HCT116 (cell line): ENCODE results near the gene BBS10. TPM values are rescaled to one million over a fixed set of nuclear protein-coding genes. Genes with fewer than 3 reads are reported as not detected.
"Not testable (repeated sequence)": the region's sequence is repeated elsewhere in the genome, so short reads cannot be mapped to it uniquely, and the experiment has no call there.

Source experiments
- ATAC-seq: fragments of 200-7000 bp; cut with Tn5 transposase; 2 replicates; pipeline ENCODE4 v1.9.1; 2020; ENCODE audit warnings: mild to moderate bottlenecking, moderate library complexity
- BruUV-seq: library from RNA; stranded (reverse); fragments of 400-500 nt; replicated peaks from 2 replicates; lab custom pipeline; 2021; lab: Mats Ljungman, UMichigan
- CTCF ChIA-PET: fragments of 300-600 bp; sonication (Branson Sonifier 250); formaldehyde crosslinking; loops from one replicate; lab custom pipeline; 2021; ENCODE audit warnings: antibody characterized with exemption; lab: Charles Lee
- POLR2A ChIA-PET: fragments of 300-600, 350-600 bp; sonication (Branson Sonifier 250); formaldehyde crosslinking; loops from one replicate; lab custom pipeline; 2021; ENCODE audit warnings: antibody characterized with exemption; lab: Charles Lee
- RAD21 ChIA-PET, 2 experiments: fragments of 300-600 bp; sonication (Branson Sonifier 250); formaldehyde crosslinking; loops; one replicate each; lab custom pipeline; 2023; ENCODE audit warnings: low total read pairs in 2 of 2; ENCODE audit not compliant: uncharacterized antibody in 2 of 2, unreplicated experiment in 2 of 2, low non-redundant PET in 1 of 2; lab: Charles Lee
- DNase-seq: peaks from one replicate; pipeline ENCODE4 v3.0.0-alpha.2; 2010; ENCODE audit warnings: low read depth, low spot score
- H2AFZ ChIP-seq: fragments of 200-600 bp; shearing (Covaris generic), sonication (generic); 2 replicates; pipeline ENCODE4 v1.6.1; 2017; ENCODE audit warnings: low read depth, mixed run types, mixed read lengths, antibody characterized with exemption, low read length; ENCODE audit not compliant: poor library complexity, severe bottlenecking
- H3K27ac ChIP-seq: 2 replicates; pipeline ENCODE4 v1.5.1; 2012; ENCODE audit warnings: low read depth, low read length
- H3K27me3 ChIP-seq: fragments of 200-600 bp; sonication (generic); 2 replicates; pipeline ENCODE4 v1.6.1; 2016; ENCODE audit warnings: mixed run types, low read length, mixed read lengths; ENCODE audit not compliant: insufficient read depth
- H3K36me3 ChIP-seq, 2 experiments: fragments of 200-500 bp in 1 of 2; fragments of 200-600 bp in 1 of 2; sonication (Bioruptor generic) in 1 of 2; sonication (generic) in 1 of 2; 2 replicates each; pipeline versions ENCODE4 v1.5.1 to v1.6.1; 2014 to 2016; ENCODE audit warnings: low read length in 2 of 2, inconsistent platforms in 1 of 2, mixed read lengths in 1 of 2, mixed run types in 1 of 2; ENCODE audit not compliant: insufficient read depth in 2 of 2, control insufficient read depth in 1 of 2
- H3K4me1 ChIP-seq, 2 experiments: fragments of 200-600 bp in 1 of 2; sonication (generic) in 1 of 2; 2 replicates each; pipeline versions ENCODE4 v1.5.1 to v1.6.1; 2012 to 2017; ENCODE audit warnings: low read length in 2 of 2, inconsistent platforms in 1 of 2, mild to moderate bottlenecking in 1 of 2, mixed read lengths in 1 of 2, mixed run types in 1 of 2, moderate library complexity in 1 of 2; ENCODE audit not compliant: insufficient read depth in 2 of 2, control insufficient read depth in 1 of 2
- H3K4me2 ChIP-seq: fragments of 200-600 bp; sonication (generic); 2 replicates; pipeline ENCODE4 v1.6.1; 2017; ENCODE audit warnings: mixed run types, low read length, mixed read lengths
- H3K4me3 ChIP-seq, 2 experiments: fragments of 200-600 bp in 1 of 2; sonication (generic) in 1 of 2; replicated peaks in 1 of 2; 2 replicates each; pipeline ENCODE4 v1.5.1; 2011 to 2016; ENCODE audit warnings: low read length in 2 of 2, control low read depth in 1 of 2, low read depth in 1 of 2, mild to moderate bottlenecking in 1 of 2, mixed read lengths in 1 of 2, mixed run types in 1 of 2
- H3K79me2 ChIP-seq: fragments of 200-600 bp; sonication (generic); 2 replicates; pipeline ENCODE4 v1.6.1; 2017; ENCODE audit warnings: mild to moderate bottlenecking, mixed run types, low read length, moderate library complexity, mixed read lengths; ENCODE audit not compliant: insufficient read depth
- H3K9ac ChIP-seq: fragments of 200-600 bp; sonication (generic); 2 replicates; pipeline ENCODE4 v1.6.1; 2016; ENCODE audit warnings: low read length, mixed read lengths
- H3K9me2 ChIP-seq: fragments of 200-600 bp; sonication (generic), shearing (Covaris generic); 2 replicates; pipeline ENCODE4 v1.6.1; 2017; ENCODE audit warnings: mixed run types, mild to moderate bottlenecking, moderate library complexity; ENCODE audit not compliant: insufficient read depth
- H3K9me3 ChIP-seq, 2 experiments: fragments of 200-500 bp in 1 of 2; fragments of 200-600 bp in 1 of 2; sonication (Bioruptor generic) in 1 of 2; sonication (generic) in 1 of 2; 2 replicates each; pipeline ENCODE4 v1.6.1; 2014 to 2017; ENCODE audit warnings: low read length in 2 of 2, mixed read lengths in 2 of 2, inconsistent platforms in 1 of 2, low read depth in 1 of 2, mild to moderate bottlenecking in 1 of 2, mixed run types in 1 of 2, moderate library complexity in 1 of 2; ENCODE audit not compliant: control insufficient read depth in 1 of 2, insufficient read depth in 1 of 2
- H4K20me1 ChIP-seq: fragments of 200-600 bp; sonication (generic), shearing (Covaris generic); 2 replicates; pipeline ENCODE4 v1.6.1; 2017; ENCODE audit warnings: mixed run types, mild to moderate bottlenecking, moderate library complexity; ENCODE audit not compliant: insufficient read depth
- EGR1 ChIP-seq: IDR thresholded peaks from 2 replicates; pipeline ENCODE4 v1.6.1; 2012; ENCODE audit warnings: low read depth
- YY1 ChIP-seq: IDR thresholded peaks from 2 replicates; pipeline ENCODE4 v1.6.1; 2011; ENCODE audit warnings: low read length, low read depth, moderate library complexity, mild to moderate bottlenecking; ENCODE audit not compliant: insufficient replicate concordance; ENCODE audit errors: extremely low read depth
- intact Hi-C: fragments of 100-400 bp; cut with micrococcal nuclease; formaldehyde crosslinking; loops from 2 replicates; pipeline ENCODE4 v1.10.0; 2022
- total RNA-seq: library from RNA; stranded (reverse); gene quantifications from one replicate; pipeline ENCODE4 v1.2.1, GENCODE V29; 2021; ENCODE audit not compliant: unreplicated experiment
- TF ChIP-seq, protein P1 (sequence below): IDR thresholded peaks from 2 replicates; pipeline ENCODE4 v1.6.1; 2012; ENCODE audit warnings: low read depth

BBS10 gene
- total RNA-seq, 1 experiment from 2014 or later: 27.1 TPM

DNA sequence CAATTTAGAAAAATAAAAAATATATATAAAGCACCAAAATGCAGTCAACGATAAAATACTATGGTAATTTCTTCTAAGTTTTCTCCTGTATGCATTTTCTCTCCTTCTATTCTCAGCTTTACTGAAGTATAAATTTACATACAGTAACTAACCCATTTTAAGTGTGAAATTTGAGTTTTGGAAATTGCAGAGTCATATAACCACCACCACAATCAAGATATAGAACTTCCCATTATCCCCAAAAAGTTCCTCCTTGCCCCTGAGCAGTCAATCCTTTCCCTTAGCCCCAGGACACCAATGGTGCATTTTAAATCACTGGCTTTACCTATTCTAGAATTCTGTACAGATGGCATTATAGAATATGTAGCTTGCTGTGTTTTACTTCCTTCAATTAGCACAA is 31.0 kb upstream of the BBS10 start:
- no peak overlapping the region for H3K27ac ChIP-seq
- H3K4me3 ChIP-seq: no peak overlapping the region
- no peaks in the 10 kb centered on the region for H3K79me2 ChIP-seq
- BruUV-seq: no TSS peak
- TF ChIP-seq YY1: no peak
- no peak for TF ChIP-seq EGR1
- TF ChIP-seq, protein P1, sequence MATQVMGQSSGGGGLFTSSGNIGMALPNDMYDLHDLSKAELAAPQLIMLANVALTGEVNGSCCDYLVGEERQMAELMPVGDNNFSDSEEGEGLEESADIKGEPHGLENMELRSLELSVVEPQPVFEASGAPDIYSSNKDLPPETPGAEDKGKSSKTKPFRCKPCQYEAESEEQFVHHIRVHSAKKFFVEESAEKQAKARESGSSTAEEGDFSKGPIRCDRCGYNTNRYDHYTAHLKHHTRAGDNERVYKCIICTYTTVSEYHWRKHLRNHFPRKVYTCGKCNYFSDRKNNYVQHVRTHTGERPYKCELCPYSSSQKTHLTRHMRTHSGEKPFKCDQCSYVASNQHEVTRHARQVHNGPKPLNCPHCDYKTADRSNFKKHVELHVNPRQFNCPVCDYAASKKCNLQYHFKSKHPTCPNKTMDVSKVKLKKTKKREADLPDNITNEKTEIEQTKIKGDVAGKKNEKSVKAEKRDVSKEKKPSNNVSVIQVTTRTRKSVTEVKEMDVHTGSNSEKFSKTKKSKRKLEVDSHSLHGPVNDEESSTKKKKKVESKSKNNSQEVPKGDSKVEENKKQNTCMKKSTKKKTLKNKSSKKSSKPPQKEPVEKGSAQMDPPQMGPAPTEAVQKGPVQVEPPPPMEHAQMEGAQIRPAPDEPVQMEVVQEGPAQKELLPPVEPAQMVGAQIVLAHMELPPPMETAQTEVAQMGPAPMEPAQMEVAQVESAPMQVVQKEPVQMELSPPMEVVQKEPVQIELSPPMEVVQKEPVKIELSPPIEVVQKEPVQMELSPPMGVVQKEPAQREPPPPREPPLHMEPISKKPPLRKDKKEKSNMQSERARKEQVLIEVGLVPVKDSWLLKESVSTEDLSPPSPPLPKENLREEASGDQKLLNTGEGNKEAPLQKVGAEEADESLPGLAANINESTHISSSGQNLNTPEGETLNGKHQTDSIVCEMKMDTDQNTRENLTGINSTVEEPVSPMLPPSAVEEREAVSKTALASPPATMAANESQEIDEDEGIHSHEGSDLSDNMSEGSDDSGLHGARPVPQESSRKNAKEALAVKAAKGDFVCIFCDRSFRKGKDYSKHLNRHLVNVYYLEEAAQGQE: no peak
- ChIA-PET RAD21 (no interaction called here), POLR2A (no interaction called here), CTCF (no interaction called here)
- H3K27me3 ChIP-seq: no peaks in the 10 kb centered on the region
- intact Hi-C loops: no loop called here
- no peaks in the 10 kb centered on the region for H3K9me3 ChIP-seq
- no peak overlapping the region for H3K4me2 ChIP-seq
- peaks cover 13 to 23% of the 10 kb centered on the region in 2 experiments for H3K36me3 ChIP-seq
- ATAC-seq (no peak), DNase-seq (no peak)
- no peak overlapping the region for H3K9ac ChIP-seq
- H2AFZ ChIP-seq: no peak overlapping the region
- H3K9me2 ChIP-seq: no peaks in the 10 kb centered on the region
- no peaks in the 10 kb centered on the region for H4K20me1 ChIP-seq
- no peaks in the 10 kb centered on the region for H3K4me1 ChIP-seq

DNA sequence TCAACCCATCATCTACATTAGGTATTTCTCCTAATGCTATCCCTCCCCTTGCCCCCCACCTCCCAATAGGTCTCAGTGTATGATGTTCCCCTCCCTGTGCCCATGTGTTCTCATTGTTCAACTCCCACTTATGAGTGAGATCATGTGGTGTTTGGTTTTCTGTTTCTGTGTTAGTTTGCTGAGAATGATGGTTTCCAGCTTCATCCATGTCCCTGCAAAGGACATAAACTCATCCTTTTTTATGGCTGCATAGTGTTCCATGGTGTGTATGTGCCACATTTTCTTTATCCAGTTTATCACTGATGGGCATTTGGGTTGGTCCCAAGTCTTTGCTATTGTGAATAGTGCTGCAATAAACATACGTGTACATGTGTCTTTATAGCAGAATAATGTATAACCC is 28.7 kb upstream of the BBS10 start:
- H2AFZ ChIP-seq, H3K4me1 ChIP-seq, intact Hi-C loops, H3K9ac ChIP-seq, H3K4me3 ChIP-seq, H3K27ac ChIP-seq, CTCF ChIA-PET, POLR2A ChIA-PET, H3K9me2 ChIP-seq, ATAC-seq, BruUV-seq, H3K9me3 ChIP-seq, H4K20me1 ChIP-seq, H3K4me2 ChIP-seq, DNase-seq, RAD21 ChIA-PET, H3K79me2 ChIP-seq, H3K27me3 ChIP-seq: not testable (repeated sequence)
- H3K36me3 ChIP-seq: peaks cover 14 to 25% of the 10 kb centered on the region in 2 experiments
